Measurements from ENCODE around the gene SPTSSB.

DNA sequence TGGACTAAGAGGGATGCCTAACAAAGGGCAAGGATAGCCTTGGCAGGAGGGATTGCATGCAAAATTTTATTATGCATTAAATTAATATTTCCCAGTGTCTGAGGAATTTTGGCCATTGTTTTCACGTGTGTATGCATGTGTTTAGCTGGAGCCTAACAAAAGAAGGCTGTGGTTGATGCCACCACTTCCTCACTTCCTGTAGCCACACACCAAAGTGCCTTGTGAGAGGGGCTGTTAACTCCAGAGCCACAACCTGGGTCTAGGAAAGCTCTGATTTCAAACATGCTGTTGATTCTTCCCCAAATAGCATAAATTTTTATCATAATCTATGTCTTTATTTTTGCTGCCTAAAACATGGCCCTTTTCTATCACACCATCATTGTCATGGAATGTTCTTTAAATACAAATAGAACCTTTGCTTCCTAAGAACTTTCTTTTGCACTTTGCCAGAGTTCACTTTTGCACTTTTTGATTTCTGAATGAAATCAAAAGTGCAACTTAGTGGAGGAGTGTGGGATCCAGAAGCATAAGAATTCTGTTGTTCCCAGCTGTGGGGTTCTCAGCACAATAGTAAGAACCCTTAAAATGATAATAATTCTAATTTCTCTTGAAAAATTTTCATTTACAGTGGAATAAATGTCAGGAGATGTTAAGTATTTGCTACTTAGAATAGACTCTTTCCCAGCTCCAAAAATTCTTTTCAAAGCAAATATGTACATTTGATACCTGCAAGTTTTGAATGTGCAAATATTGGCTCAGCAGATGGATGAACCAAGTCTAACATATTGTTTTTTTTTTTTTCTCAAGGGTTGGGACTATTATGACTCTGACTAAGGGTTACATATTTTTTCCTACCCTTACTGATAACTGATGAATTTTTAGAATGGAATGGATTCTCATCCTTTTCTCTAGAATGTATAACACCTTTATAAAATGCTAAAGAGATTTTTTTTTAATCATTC is 35.6 kb upstream of the SPTSSB start:
- TF ChIP-seq, protein P1, sequence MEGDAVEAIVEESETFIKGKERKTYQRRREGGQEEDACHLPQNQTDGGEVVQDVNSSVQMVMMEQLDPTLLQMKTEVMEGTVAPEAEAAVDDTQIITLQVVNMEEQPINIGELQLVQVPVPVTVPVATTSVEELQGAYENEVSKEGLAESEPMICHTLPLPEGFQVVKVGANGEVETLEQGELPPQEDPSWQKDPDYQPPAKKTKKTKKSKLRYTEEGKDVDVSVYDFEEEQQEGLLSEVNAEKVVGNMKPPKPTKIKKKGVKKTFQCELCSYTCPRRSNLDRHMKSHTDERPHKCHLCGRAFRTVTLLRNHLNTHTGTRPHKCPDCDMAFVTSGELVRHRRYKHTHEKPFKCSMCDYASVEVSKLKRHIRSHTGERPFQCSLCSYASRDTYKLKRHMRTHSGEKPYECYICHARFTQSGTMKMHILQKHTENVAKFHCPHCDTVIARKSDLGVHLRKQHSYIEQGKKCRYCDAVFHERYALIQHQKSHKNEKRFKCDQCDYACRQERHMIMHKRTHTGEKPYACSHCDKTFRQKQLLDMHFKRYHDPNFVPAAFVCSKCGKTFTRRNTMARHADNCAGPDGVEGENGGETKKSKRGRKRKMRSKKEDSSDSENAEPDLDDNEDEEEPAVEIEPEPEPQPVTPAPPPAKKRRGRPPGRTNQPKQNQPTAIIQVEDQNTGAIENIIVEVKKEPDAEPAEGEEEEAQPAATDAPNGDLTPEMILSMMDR (IDR thresholded peaks at IDR 0.05): no peak
- no peak for TF ChIP-seq POLR2A (IDR thresholded peaks at IDR 0.05)
